SU-DHL-6 (cell line): Measurements from ENCODE around the gene MNT.
A peak's percentile ranks its signal among the peaks of the same experiment; 100 is the strongest.
"Not testable (repeated sequence)": the region's sequence is repeated elsewhere in the genome, so short reads cannot be mapped to it uniquely, and the experiment has no call there.

Experiments used
- H2AFZ ChIP-seq: fragments of 200-600 bp; sonication (generic); 2 replicates; pipeline ENCODE4 v1.6.1; 2014; ENCODE audit warnings: low read depth, mild to moderate bottlenecking, moderate library complexity, mixed read lengths, antibody characterized with exemption, low read length; ENCODE audit not compliant: severe bottlenecking
- H3F3A ChIP-seq: fragments of 200-600 bp; shearing (Covaris generic); 2 replicates; pipeline ENCODE4 v1.6.0; 2016; ENCODE audit warnings: antibody characterized with exemption, mild to moderate bottlenecking; ENCODE audit not compliant: insufficient read depth
- H3K27ac ChIP-seq: fragments of 200-600 bp; sonication (generic); 2 replicates; pipeline ENCODE4 v1.5.1; 2016; ENCODE audit warnings: low read depth, mild to moderate bottlenecking, low read length, moderate library complexity, mixed read lengths
- H3K27me3 ChIP-seq: fragments of 200-600 bp; sonication (generic), shearing (Covaris generic); 2 replicates; pipeline ENCODE4 v1.6.0; 2014; ENCODE audit warnings: mild to moderate bottlenecking, low read length
- H3K36me3 ChIP-seq: fragments of 200-600 bp; sonication (generic); 2 replicates; pipeline ENCODE4 v1.6.1; 2014; ENCODE audit warnings: mild to moderate bottlenecking, low read length, mixed read lengths
- H3K4me2 ChIP-seq: fragments of 300-600, 200-600 bp; shearing (Covaris generic), sonication (generic); 2 replicates; pipeline ENCODE4 v1.6.0; 2014; ENCODE audit warnings: low read length, low read depth, mild to moderate bottlenecking; ENCODE audit not compliant: poor library complexity, severe bottlenecking
- H3K4me3 ChIP-seq: fragments of 200-600 bp; sonication (generic); 2 replicates; pipeline ENCODE4 v1.5.1; 2014; ENCODE audit warnings: antibody characterized with exemption, low read length, mild to moderate bottlenecking, mixed read lengths; ENCODE audit not compliant: insufficient read depth, poor library complexity, severe bottlenecking
- H3K79me2 ChIP-seq: fragments of 200-600 bp; sonication (generic); 2 replicates; pipeline ENCODE4 v1.6.1; 2014; ENCODE audit warnings: mild to moderate bottlenecking, low read length, moderate library complexity; ENCODE audit not compliant: insufficient read depth
- H3K9ac ChIP-seq: fragments of 200-600 bp; sonication (generic); 2 replicates; pipeline ENCODE4 v1.7.0; 2014; ENCODE audit warnings: mild to moderate bottlenecking, low read length
- H3K9me2 ChIP-seq: fragments of 200-600 bp; sonication (generic); replicated peaks from 2 replicates; pipeline ENCODE4 v1.6.1; 2014; ENCODE audit warnings: low read length; ENCODE audit not compliant: insufficient read depth
- H3K9me3 ChIP-seq: fragments of 200-600 bp; sonication (generic); 2 replicates; pipeline ENCODE4 v1.6.1; 2014; ENCODE audit warnings: low read length, mixed read lengths; ENCODE audit not compliant: insufficient read depth
- H4K20me1 ChIP-seq: fragments of 200-600 bp; sonication (generic); 2 replicates; pipeline ENCODE4 v1.6.1; 2014; ENCODE audit warnings: low read depth, mild to moderate bottlenecking, antibody characterized with exemption, low read length, moderate library complexity, mixed read lengths
- CTCF ChIP-seq: fragments of 200-600 bp; sonication (generic); IDR thresholded peaks from one replicate; pipeline ENCODE4 v1.5.1; 2017; ENCODE audit warnings: antibody characterized with exemption, mild to moderate bottlenecking, low read length, moderate library complexity; ENCODE audit not compliant: insufficient read depth, poor library complexity, severe bottlenecking
- EZH2phosphoT487 ChIP-seq: fragments of 200-600 bp; sonication (generic), shearing (Covaris generic); conservative IDR thresholded peaks from 2 replicates; pipeline ENCODE4 v1.6.1; 2018; ENCODE audit warnings: mild to moderate bottlenecking, antibody characterized with exemption, low read length, moderate library complexity, mixed read lengths

Gene MNT

GRCh38 chr17:2400877-2401425, at the start of gene MNT:
MNT (minus strand) TSS chr17:2401060; CDS start chr17:2400712, 348 bp downstream.
- Histone ChIP-seq H3K9me3 (no peaks in the 10 kb centered on the region), H3K4me2 (peak within 1 kb of the TSS; percentile 87), H2AFZ (peak within 1 kb of the TSS; percentile 78), H3K9me2 (no peaks in the 10 kb centered on the region), H3K27me3 (no peaks in the 10 kb centered on the region), H3K27ac (peak within 1 kb of the TSS; percentile 85), H3K36me3 (no peaks in the 10 kb centered on the region), H3F3A (peaks cover 4% of the 10 kb centered on the region; the same call in 1 of the 2 replicates), H3K9ac (peak within 1 kb of the TSS; percentile 75), H4K20me1 (peaks cover 4% of the 10 kb centered on the region; the same call in 1 of the 2 replicates), H3K4me3 (peak within 1 kb of the TSS; percentile 79), H3K79me2 (no peaks in the 10 kb centered on the region)
- TF ChIP-seq CTCF = no peak
- TF ChIP-seq EZH2phosphoT487 = no peak

- Histone ChIP-seq H3K4me3 (no peak overlapping the region), H3K79me2 (no peaks in the 10 kb centered on the region), H3K9me2 (no peaks in the 10 kb centered on the region), H3K4me2 (no peak overlapping the region), H2AFZ (no peak overlapping the region), H3K36me3 (peaks cover 8% of the 10 kb centered on the region; the same call in 1 of the 2 replicates), H3K9me3 (no peaks in the 10 kb centered on the region), H4K20me1 (no peaks in the 10 kb centered on the region), H3K9ac (no peak overlapping the region), H3K27ac (no peak overlapping the region), H3F3A (peaks cover 13% of the 10 kb centered on the region; the same call in 1 of the 2 replicates), H3K27me3 (no peaks in the 10 kb centered on the region)
- TF ChIP-seq EZH2phosphoT487 = no peak
- no peak for TF ChIP-seq CTCF
Measured at GRCh38 chr17:2450016-2450650, 49.3 kb upstream of the MNT start.

GRCh38 chr17:2449486-2449885, 48.6 kb upstream of the MNT start:
- no peaks in the 10 kb centered on the region for H3K27me3 ChIP-seq
- no peaks in the 10 kb centered on the region for H3K9me2 ChIP-seq
- H2AFZ ChIP-seq = no peak overlapping the region
- TF ChIP-seq CTCF = no peak
- no peak for TF ChIP-seq EZH2phosphoT487
- H3K9me3 ChIP-seq = no peaks in the 10 kb centered on the region
- H3F3A ChIP-seq = peaks cover 13% of the 10 kb centered on the region; the same call in 1 of the 2 replicates
- no peak overlapping the region for H3K27ac ChIP-seq
- no peak overlapping the region for H3K4me3 ChIP-seq
- H4K20me1 ChIP-seq = no peaks in the 10 kb centered on the region
- no peaks in the 10 kb centered on the region for H3K79me2 ChIP-seq
- no peak overlapping the region for H3K4me2 ChIP-seq
- peaks cover 8% of the 10 kb centered on the region; the same call in 1 of the 2 replicates for H3K36me3 ChIP-seq
- no peak overlapping the region for H3K9ac ChIP-seq

GRCh38 chr17:2447479-2447878, 46.6 kb upstream of the MNT start:
- H3K4me3 ChIP-seq, H3K36me3 ChIP-seq, H3K4me2 ChIP-seq, H3K9me3 ChIP-seq, H3K79me2 ChIP-seq, H4K20me1 ChIP-seq, H3K27me3 ChIP-seq, H3K27ac ChIP-seq, H3K9ac ChIP-seq, H3F3A ChIP-seq, H2AFZ ChIP-seq, H3K9me2 ChIP-seq: not testable (repeated sequence)
